Gastrocnemius medialis (tissue), 4 donors: Measurements from ENCODE around the gene HOXA6. TPM values are rescaled to one million over a fixed set of nuclear protein-coding genes. Genes with fewer than 3 reads are reported as not detected.

ENCODE experiments used
- ATAC-seq, 2 donors: fragments of 150-250 bp; one replicate each; pipeline ENCODE4 v1.9.1; 2016
- DNase-seq, 2 donors: peaks; one replicate each; pipeline ENCODE4 v3.0.0-alpha.2; 2019
- H3K27ac ChIP-seq, 4 donors: fragments of 200-600 bp; sonication (generic); 1 replicate in 1 of 4; 2 replicates in 3 of 4; pipeline ENCODE4 v1.5.1; 2016 to 2018; ENCODE audit warnings: mild to moderate bottlenecking in 2 of 4, moderate library complexity in 1 of 4
- H3K27me3 ChIP-seq, 3 donors: fragments of 200-600 bp; sonication (generic) in 2 of 3; 1 replicate in 1 of 3; 2 replicates in 2 of 3; pipeline versions ENCODE4 v1.5.1 to v1.6.0; 2016 to 2019; ENCODE audit warnings: mild to moderate bottlenecking in 1 of 3, moderate library complexity in 1 of 3
- H3K36me3 ChIP-seq, 2 donors: fragments of 200-600 bp; sonication (generic) in 1 of 2; one replicate each; pipeline ENCODE4 v1.5.1; 2017 to 2018
- H3K4me1 ChIP-seq, 2 donors: fragments of 200-600 bp; sonication (generic) in 1 of 2; one replicate each; pipeline ENCODE4 v1.5.1; 2016 to 2017; ENCODE audit warnings: mild to moderate bottlenecking in 2 of 2
- H3K4me3 ChIP-seq, 4 donors: fragments of 200-600 bp; sonication (generic) in 3 of 4; 1 replicate in 1 of 4; 2 replicates in 3 of 4; pipeline ENCODE4 v1.5.1; 2016 to 2019; ENCODE audit warnings: mild to moderate bottlenecking in 2 of 4
- H3K9me3 ChIP-seq, 3 donors: fragments of 200-600 bp; sonication (generic) in 2 of 3; 1 replicate in 1 of 3; 2 replicates in 2 of 3; pipeline ENCODE4 v1.5.1; 2016 to 2019
- CTCF ChIP-seq, 5 experiments: fragments of 450-650 bp in 3 of 5; fragments of 200-600 bp in 2 of 5; sonication (generic) in 2 of 5; IDR thresholded peaks in 4 of 5; conservative IDR thresholded peaks in 1 of 5; 1 replicate in 4 of 5; 2 replicates in 1 of 5; pipeline ENCODE4 v1.5.1; 2016 to 2019; ENCODE audit warnings: antibody characterized with exemption in 5 of 5, mild to moderate bottlenecking in 3 of 5, moderate library complexity in 3 of 5
- POLR2A ChIP-seq, 2 donors: fragments of 450-650 bp; IDR thresholded peaks; one replicate each; pipeline ENCODE4 v1.6.1; 2017; ENCODE audit warnings: antibody characterized with exemption in 2 of 2, mild to moderate bottlenecking in 2 of 2, moderate library complexity in 2 of 2
- in situ Hi-C, 4 donors: fragments of 200-750 bp; cut with MboI; loops; one replicate each; pipeline versions ENCODE4 v1.15.0 to v1.8.0; 2017; ENCODE audit warnings: low sequenced_read_pairs in 4 of 4
- intact Hi-C: fragments of 100-400 bp; cut with DNase I; formaldehyde crosslinking; loops from one replicate; pipeline ENCODE4 v1.15.1; 2023; ENCODE audit warnings: low total_unique reads
- total RNA-seq, 4 donors: library from RNA; depleted of rRNA; stranded (reverse); fragments of >200 nt; gene quantifications; one replicate each; pipeline versions ENCODE4 v1.1.0 to v1.2.3, GENCODE V29; 2016

Gene HOXA6
- total RNA-seq, 4 donors from 2014 or later: 2.6 to 5.6 (median 4.2) TPM

GRCh38 chr7:27106181-27106900, 41.2 kb downstream of the HOXA6 start:
- in situ Hi-C loops (no loop called here), intact Hi-C loops (no loop called here)
- TF ChIP-seq CTCF (IDR thresholded peaks at IDR 0.05 in 4 of 5, conservative IDR thresholded peaks at IDR 0.05 in 1 of 5) (no peak), POLR2A (IDR thresholded peaks at IDR 0.05) (no peak)
- H3K27ac ChIP-seq: peak overlapping the region; percentile 65 to 78 (median 76)
- DNase-seq (no peak), ATAC-seq (peak; percentile 13 to 18)
- H3K4me1 ChIP-seq: peaks cover 9 to 20% of the 10 kb centered on the region in 2 donors
- peak overlapping the region; percentile 52 to 65 (median 54) for H3K4me3 ChIP-seq
- no peaks in the 10 kb centered on the region for H3K36me3 ChIP-seq
- no peaks in the 10 kb centered on the region for H3K27me3 ChIP-seq
- H3K9me3 ChIP-seq: no peaks in the 10 kb centered on the region

- ATAC-seq (no peak), DNase-seq (no peak)
- H3K9me3 ChIP-seq: no peaks in the 10 kb centered on the region
- in situ Hi-C loops: no loop called here
- intact Hi-C loops: no loop called here
- H3K27me3 ChIP-seq: no peaks in the 10 kb centered on the region
- H3K4me3 ChIP-seq: peak overlapping the region in 1 of 4 donors; percentile 53
- TF ChIP-seq CTCF (IDR thresholded peaks at IDR 0.05 in 4 of 5, conservative IDR thresholded peaks at IDR 0.05 in 1 of 5): no peak
- TF ChIP-seq POLR2A (IDR thresholded peaks at IDR 0.05): no peak
- peaks cover under 1 to 11% of the 10 kb centered on the region in 2 donors for H3K4me1 ChIP-seq
- H3K27ac ChIP-seq: peak overlapping the region in 2 of 4 donors; percentile 75 to 78
- H3K36me3 ChIP-seq: no peaks in the 10 kb centered on the region
Measured at GRCh38 chr7:27105301-27106031, 42.1 kb downstream of the HOXA6 start.

GRCh38 chr7:27104341-27105058, 43.1 kb downstream of the HOXA6 start:
- DNase-seq: no peak
- intact Hi-C loops (no loop called here), in situ Hi-C loops (no loop called here)
- H3K27me3 ChIP-seq: no peaks in the 10 kb centered on the region
- TF ChIP-seq CTCF (IDR thresholded peaks at IDR 0.05 in 4 of 5, conservative IDR thresholded peaks at IDR 0.05 in 1 of 5) (no peak), POLR2A (IDR thresholded peaks at IDR 0.05) (no peak)
- H3K27ac ChIP-seq: peak overlapping the region in 3 of 4 donors; percentile 53 to 67 (median 62)
- H3K4me1 ChIP-seq: peaks cover 0 to 9% of the 10 kb centered on the region in 2 donors
- no peak for ATAC-seq
- H3K9me3 ChIP-seq: no peaks in the 10 kb centered on the region
- no peaks in the 10 kb centered on the region for H3K36me3 ChIP-seq
- H3K4me3 ChIP-seq: no peak overlapping the region

GRCh38 chr7:27103489-27104226, 43.9 kb downstream of the HOXA6 start:
- ATAC-seq (no peak), DNase-seq (no peak)
- peak overlapping the region; percentile 10 to 49 (median 26) for H3K4me3 ChIP-seq
- H3K27ac ChIP-seq: peak overlapping the region; percentile 25 to 67 (median 58)
- H3K27me3 ChIP-seq: no peaks in the 10 kb centered on the region
- in situ Hi-C loops (no loop called here), intact Hi-C loops (no loop called here)
- H3K9me3 ChIP-seq: no peaks in the 10 kb centered on the region
- peaks cover 0 to 9% of the 10 kb centered on the region in 2 donors for H3K4me1 ChIP-seq
- no peaks in the 10 kb centered on the region for H3K36me3 ChIP-seq
- no peak for TF ChIP-seq CTCF (IDR thresholded peaks at IDR 0.05 in 4 of 5, conservative IDR thresholded peaks at IDR 0.05 in 1 of 5)
- TF ChIP-seq POLR2A (IDR thresholded peaks at IDR 0.05): no peak
